Limb (tissue), 2 donors: ENCODE measurements around the gene SPRR2E.
"Not testable (repeated sequence)": the region's sequence is repeated elsewhere in the genome, so short reads cannot be mapped to it uniquely, and the experiment has no call there.

Experiments used
- DNase-seq, 2 donors: peaks; one replicate each; pipeline ENCODE4 v3.0.0-alpha.2; 2016; ENCODE audit errors: extremely low spot score in 2 of 2

The SPRR2E gene

GRCh38 chr1:153070243-153070642, 24.1 kb downstream of the SPRR2E start:
- no peak for DNase-seq

GRCh38 chr1:153058826-153059784, 35.2 kb downstream of the SPRR2E start:
- no peak for DNase-seq

- no peak for DNase-seq
These were observed 36.2 kb downstream of the SPRR2E start for GRCh38 chr1:153058154-153058553.

DNA sequence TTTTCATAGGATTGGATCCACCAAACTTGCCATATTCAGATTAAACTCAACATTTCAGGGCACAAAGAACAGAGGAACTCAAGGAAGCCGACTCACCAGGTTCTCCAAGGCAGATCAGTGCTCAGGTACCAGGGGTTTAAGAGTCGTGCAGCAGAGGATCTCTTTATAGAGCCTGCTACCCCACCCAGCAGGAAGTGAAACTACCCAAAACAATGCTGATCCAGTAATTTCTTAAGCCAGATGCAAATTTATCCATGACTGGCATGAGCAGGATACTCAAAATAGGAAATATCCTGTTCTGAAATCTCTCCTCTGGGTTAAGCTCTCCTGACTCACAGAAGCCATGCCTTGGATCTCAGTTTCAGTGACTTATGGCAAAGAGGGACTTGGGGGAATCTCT, 37.0 kb downstream of the SPRR2E start, which contains the start of gene SPRR2A:
SPRR2A (minus strand) TSS at position 138 of the 400 bp plus-strand sequence. CDS start 777 bp downstream, outside the sequence.
- DNase-seq: no peak

- DNase-seq: not testable (repeated sequence)
These were observed 38.2 kb downstream of the SPRR2E start for GRCh38 chr1:153056111-153056510.

GRCh38 chr1:153049211-153049610, 45.1 kb downstream of the SPRR2E start:
- no peak for DNase-seq
